ENCODE results near the gene COL16A1. TPM values are rescaled to one million over a fixed set of nuclear protein-coding genes. Genes with fewer than 3 reads are reported as not detected.

The COL16A1 gene
- total RNA-seq, 1 experiment from 2014 or later, result 6.2 TPM

DNA sequence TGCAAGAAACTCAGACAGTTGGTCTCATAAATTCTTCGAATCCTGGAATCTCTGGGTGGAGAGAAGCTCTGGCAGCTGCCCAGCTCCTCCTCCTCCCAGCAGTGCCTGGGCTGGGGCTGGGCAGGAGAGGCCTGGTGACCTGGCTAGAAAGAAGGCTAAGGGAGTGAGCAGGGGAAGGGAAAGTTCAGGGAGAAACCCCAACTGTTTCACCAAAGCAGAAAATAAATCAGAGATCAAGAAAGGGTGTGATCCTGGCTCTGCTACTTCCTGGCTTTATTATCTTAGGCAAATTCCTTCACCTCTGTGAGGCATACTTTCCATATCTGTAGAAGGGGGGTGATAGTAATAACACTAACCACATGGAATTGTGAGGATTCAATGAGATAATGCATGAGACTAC, 8.8 kb upstream of the COL16A1 start:
- Histone ChIP-seq H3K4me2 (ENCODE audit: insufficient read depth, insufficient read length, low read length) (no peak overlapping the region), H3K79me1 (ENCODE audit: insufficient read depth, low read depth, low read length, poor library complexity, severe bottlenecking) (no peaks in the 10 kb centered on the region), H2AK5ac (ENCODE audit: insufficient read length, low read length) (no peak overlapping the region), H3T11ph (ENCODE audit: low read length) (no peak overlapping the region), H2BK5ac (ENCODE audit: insufficient read length, low read length) (no peak overlapping the region), H4K8ac (replicated peaks; ENCODE audit: insufficient read length, low read depth, low read length) (no peak overlapping the region), H3K14ac (ENCODE audit: insufficient read depth, low read length) (no peak overlapping the region), H4K20me1 (ENCODE audit: control insufficient read depth, insufficient read depth, insufficient read length) (no peaks in the 10 kb centered on the region), H2BK120ac (ENCODE audit: low read depth, low read length, poor library complexity, severe bottlenecking) (no peak overlapping the region), H3K79me2 (ENCODE audit: insufficient read depth, low read length) (no peaks in the 10 kb centered on the region), H2BK12ac (ENCODE audit: insufficient read length, low read depth, low read length) (no peak overlapping the region), H3K23ac (ENCODE audit: insufficient read length, low read depth, low read length) (no peak overlapping the region), H3K4ac (ENCODE audit: low read depth, low read length) (no peak overlapping the region), H3K4me1 (ENCODE audit: insufficient read depth, low read length) (peaks cover 3% of the 10 kb centered on the region; the same call in 1 of the 2 replicates), H3K23me2 (ENCODE audit: insufficient read length, low read depth, low read length, poor library complexity, severe bottlenecking) (peaks cover 8% of the 10 kb centered on the region), H4K91ac (ENCODE audit: insufficient read length, low read depth, low read length) (no peak overlapping the region), H3K9ac (ENCODE audit: extremely low read depth, insufficient read length, low read length) (no peak overlapping the region), H3K18ac (ENCODE audit: insufficient read length, low read depth, low read length) (no peak overlapping the region), H2AFZ (ENCODE audit: low read length) (no peak overlapping the region), H3K56ac (ENCODE audit: insufficient read length, low read depth, low read length) (no peak overlapping the region), H3K27ac (ENCODE audit: insufficient read length, low read depth, low read length) (no peak overlapping the region), H2BK20ac (ENCODE audit: low read depth, low read length, poor library complexity, severe bottlenecking) (no peak overlapping the region), H4K5ac (ENCODE audit: insufficient read length, low read depth, low read length) (no peak overlapping the region), H2BK15ac (ENCODE audit: low read depth, low read length) (no peak overlapping the region), H3K9me3 (ENCODE audit: control insufficient read depth, low read depth, low read length) (no peaks in the 10 kb centered on the region), H3K27me3 (ENCODE audit: insufficient read depth, low read length) (no peaks in the 10 kb centered on the region)
- Mint-ChIP-seq H3K27ac (0 out of 7 replicates have a peak overlapping the region, but pooled peaks of 1 of the 3 experiments have one; percentile 41), H3K27me3 (ENCODE audit: low read depth) (peaks cover 12% of the 10 kb centered on the region), H3K4me1 (peaks cover 33 to 39% of the 10 kb centered on the region in 2 experiments), H3K36me3 (ENCODE audit: insufficient read depth in 1 of 3, low read depth in 3 of 3) (no peaks in the 10 kb centered on the region), H3K4me3 (no peak overlapping the region; a peak in 1 of 5 replicates), H3K9me3 (no peaks in the 10 kb centered on the region; a peak in 1 of 5 replicates)
- TF ChIP-seq, protein P1, sequence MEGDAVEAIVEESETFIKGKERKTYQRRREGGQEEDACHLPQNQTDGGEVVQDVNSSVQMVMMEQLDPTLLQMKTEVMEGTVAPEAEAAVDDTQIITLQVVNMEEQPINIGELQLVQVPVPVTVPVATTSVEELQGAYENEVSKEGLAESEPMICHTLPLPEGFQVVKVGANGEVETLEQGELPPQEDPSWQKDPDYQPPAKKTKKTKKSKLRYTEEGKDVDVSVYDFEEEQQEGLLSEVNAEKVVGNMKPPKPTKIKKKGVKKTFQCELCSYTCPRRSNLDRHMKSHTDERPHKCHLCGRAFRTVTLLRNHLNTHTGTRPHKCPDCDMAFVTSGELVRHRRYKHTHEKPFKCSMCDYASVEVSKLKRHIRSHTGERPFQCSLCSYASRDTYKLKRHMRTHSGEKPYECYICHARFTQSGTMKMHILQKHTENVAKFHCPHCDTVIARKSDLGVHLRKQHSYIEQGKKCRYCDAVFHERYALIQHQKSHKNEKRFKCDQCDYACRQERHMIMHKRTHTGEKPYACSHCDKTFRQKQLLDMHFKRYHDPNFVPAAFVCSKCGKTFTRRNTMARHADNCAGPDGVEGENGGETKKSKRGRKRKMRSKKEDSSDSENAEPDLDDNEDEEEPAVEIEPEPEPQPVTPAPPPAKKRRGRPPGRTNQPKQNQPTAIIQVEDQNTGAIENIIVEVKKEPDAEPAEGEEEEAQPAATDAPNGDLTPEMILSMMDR (conservative IDR thresholded peaks at IDR 0.05), result no peak
- WGBS (ENCODE audit: extremely low coverage, insufficient read length, low lambda C conversion rate), result no CpG with 5 or more reads among the region's 1 CpG
- no peak for DNase-seq

Measured in H9 (cell line).